NCI-H146 treated with DMSO at 0.1 percent for 48 hours (cell line): ENCODE data around the gene DAPK3.
"Not testable (repeated sequence)": the region's sequence is repeated elsewhere in the genome, so short reads cannot be mapped to it uniquely, and the experiment has no call there.

ENCODE experiments used
- DNase-seq: peaks from one replicate; lab custom pipeline; 2025; ENCODE audit not compliant: unreplicated experiment; lab: John Stamatoyannopoulos, UW

Gene DAPK3

DNA sequence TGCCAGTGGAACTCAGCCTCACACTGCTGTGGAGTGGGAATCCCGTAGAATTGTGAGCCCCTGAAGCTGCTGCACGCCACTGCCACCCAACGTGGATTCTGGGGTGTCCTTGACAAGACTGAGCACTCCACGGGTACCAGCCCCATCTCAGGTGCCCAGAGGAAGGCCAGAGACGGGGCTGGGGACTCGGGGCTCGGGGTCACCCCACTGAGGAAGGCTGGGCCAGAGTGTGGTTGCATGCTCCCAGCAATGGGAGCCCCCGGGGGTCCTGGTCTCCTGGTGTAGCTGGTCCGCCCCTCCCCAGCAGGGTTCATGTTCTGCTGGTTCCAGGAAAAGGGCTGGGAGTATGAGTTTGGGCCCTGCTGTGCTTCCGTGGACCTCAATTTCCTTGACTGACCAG is 15.2 kb downstream of the DAPK3 start:
- no peak for DNase-seq

DNA sequence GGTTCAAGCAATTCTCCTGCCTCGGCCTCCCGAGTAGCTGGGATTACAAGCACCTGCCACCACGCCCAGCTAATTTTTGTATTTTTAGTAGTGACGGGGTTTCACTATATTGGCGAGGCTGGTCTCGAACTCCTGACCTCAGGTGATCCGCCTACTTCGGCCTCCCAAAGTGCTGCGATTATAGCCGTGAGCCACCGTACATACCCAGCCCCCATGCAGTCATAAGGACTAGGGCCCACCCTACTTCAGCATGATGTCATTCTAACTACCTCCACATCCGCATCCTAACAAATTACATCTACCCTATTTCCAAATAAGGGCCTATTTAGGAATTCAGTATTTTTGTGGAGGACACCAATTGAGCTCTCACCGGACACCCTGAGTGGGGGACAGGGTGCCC is 15.6 kb downstream of the DAPK3 start:
- DNase-seq, result not testable (repeated sequence)

DNA sequence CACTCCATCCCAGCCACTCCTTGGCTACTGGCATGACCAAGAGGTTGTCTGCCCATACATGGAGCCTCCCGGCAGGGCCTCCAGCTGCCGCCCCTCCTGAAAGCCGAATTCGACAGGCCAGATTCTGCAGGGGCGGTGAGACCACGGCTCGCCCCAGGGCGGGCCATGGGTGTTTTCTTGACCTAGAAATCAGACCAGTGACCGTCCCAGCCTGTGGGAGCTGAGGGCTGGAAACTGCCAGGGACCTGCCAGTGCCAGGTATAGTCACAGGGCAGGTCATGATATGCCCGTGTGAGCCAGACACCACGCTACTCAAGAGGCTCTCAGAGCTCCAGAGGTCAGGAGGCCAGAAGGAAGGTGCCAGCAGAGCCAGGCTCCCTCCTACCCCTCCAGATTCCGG is 16.8 kb downstream of the DAPK3 start:
- no peak for DNase-seq

DNA sequence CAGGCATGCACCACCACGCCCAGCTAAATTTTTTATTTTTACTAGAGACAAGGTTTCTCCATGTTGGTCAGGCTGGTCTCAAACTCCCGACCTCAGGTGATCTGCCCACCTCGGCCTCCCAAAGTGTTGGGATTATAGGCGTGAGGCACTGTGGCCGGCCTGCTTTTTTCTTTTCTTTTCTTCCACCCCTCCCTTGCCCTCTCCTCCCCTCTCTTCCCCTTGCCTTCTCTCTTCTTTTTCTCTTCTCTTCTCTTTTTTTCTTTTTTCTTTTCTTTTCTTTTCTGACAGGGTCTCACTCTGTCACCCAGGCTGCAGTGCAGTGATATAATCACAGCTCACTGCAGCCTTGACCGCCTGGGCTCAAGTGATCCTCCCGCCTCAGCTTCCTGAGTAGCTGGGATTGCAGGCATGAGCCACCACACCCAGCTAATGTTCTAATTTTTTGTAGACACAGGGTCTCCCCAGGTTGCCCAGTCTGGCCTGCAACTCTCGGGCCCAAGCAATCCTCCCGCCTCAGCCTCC is 18.1 kb downstream of the DAPK3 start:
- not testable (repeated sequence) for DNase-seq

DNA sequence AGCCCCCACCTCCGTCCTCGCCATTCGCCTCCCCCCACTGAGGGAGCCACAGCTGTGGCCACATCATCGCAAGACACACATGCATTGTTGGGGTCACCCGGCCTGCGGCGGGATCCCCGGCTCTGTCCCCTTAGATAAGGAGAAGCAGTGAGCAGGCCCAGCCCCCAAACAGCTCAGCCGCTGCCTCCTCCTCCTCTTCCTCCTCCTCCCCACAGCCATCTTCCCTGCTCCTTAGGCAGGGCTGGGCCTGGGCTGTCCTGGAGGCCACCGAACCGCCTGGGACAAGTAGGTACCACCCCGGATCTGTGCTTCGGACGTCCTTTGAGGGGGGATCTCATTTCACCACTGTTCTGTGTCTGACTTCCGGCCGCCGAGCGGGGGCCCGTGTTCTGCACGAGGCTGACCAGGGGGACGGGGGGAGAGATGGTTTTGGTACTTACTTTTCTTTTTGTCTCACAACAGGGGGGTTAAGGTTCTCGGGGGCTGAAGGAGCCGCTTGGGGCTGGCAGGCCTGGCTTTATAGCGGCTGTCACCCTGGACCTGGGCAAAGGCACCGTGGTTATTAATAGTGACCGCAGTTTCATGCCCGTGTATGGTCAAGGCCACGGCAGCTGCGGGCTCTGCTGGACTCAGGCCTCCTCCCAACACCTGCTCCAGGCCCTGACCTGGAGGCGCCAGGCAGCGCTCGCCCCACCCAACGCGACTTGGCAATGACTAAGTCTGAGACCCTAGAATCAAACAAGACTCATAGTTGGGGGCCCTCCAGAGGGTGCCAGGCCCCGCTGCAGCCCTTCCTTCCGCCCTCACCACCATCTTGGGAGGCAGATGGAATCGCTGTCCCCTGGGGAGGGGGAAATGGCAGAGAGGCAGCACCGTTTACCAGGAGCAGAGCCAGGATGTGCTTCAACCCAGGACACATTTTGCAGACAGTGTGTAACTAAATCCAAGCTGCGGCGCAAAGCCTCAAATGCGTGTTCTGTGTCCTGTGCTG is 19.7 kb downstream of the DAPK3 start:
- DNase-seq, result peak; percentile 1

DNA sequence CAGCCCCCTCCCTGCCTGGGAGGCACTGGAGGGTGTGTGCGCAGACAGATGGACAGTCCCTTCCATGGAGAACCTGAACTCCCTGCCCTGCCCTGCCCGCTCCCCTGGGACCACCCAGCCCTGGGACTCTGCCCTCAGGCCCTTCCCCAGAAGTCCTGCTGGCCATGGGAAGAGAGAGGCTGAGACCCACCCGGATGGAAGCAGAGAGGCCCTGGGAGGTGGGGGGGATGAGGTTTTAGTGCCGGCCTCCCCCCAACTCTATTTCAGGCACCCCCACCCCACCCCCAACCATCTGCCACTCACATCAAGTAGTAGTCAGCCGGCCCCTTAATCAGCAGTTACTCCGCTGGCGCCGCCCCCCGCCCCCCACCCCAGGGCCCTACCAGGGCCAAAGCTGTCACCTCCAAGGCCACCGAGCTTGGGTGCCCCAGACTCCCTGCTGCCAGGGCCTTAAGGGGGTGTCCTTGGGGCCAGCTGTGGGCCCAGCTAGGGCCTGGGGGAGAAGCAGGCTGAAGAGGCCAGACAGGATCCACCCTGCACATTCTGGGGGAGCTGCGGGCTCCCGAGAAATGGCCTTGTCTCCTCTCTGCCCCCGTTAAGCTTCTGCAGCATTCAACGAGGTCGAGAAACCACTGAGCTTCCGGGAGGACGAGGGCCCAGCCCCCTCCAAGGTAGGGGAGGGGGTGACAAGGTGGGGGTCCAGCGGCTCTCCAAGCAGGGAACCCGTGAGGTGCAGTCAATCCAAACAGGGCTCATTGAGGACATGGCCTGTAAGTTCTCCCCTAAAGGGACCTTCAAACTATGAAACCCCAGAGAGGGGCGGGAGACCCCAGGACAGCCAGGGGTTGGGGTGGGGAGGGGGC is 20.7 kb downstream of the DAPK3 start:
- DNase-seq, result no peak

DNA sequence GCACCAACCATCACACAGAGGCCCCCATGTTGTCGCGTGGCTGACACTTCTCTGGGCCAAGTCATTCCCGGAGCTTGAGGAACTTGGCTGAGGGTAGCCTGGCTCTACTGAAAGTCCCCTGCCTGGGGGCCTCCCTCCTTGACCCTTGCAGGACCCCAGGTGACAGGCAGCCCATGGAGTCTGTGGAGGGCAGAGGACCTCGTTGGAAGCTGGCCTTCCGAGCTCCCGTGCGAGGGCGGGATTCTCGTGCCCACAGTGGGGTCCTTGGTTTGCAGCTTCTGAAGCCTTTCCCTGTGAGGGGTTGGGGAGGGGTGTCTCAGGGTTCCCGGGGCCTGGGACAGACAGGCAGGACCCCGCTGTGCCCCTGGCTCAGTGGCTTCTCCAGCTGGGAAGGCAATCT is 21.6 kb downstream of the DAPK3 start:
- no peak for DNase-seq

DNA sequence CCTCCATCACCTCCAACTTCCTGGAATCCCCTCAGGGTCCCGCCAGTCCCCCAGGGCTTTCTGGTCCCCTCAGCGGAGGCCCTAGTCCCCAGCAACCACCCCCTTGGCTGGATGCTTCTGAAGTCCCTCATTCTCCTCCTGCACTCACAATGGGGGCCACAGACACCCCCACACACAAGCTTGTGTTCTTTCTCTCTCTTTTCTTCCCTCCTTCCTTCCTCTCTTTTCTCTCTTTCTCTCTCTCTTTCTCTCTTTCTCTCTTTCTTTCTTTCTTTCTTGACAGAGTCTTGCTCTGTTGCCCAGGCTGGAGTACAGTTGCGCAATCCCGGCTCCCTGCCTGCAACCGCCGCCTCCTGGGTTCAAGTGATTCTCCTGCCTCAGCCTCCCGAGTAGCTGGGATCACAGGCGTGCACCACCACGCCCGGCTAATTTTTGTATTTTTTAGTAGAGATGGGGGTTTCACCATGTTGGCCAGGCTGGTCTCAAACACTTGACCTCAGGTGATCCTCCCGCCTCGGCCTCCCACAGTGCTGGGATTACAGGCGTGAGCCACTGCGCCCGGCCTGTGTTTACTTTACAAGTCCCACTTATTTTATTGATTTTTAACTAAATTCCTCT is 23.5 kb downstream of the DAPK3 start:
- not testable (repeated sequence) for DNase-seq

DNA sequence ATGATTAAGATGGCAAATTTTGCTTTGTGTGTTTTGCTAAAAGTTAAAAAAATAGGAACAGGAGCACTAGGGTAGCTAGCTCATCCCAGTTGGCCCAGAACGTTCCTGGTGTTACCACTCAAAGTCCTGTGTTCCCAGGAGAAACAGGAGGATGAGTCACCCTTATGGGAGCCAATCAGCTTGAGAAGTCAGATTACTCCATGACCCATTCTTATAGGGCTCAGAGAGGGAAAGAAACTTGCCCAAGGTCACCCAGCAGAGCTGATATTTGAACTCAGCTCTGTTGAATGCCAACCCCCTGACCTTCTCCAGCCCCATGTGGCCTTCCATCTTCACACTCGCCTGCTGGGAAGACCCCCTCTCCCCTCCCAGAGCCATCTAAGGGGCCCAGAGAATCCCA is 25.1 kb downstream of the DAPK3 start:
- no peak for DNase-seq

DNA sequence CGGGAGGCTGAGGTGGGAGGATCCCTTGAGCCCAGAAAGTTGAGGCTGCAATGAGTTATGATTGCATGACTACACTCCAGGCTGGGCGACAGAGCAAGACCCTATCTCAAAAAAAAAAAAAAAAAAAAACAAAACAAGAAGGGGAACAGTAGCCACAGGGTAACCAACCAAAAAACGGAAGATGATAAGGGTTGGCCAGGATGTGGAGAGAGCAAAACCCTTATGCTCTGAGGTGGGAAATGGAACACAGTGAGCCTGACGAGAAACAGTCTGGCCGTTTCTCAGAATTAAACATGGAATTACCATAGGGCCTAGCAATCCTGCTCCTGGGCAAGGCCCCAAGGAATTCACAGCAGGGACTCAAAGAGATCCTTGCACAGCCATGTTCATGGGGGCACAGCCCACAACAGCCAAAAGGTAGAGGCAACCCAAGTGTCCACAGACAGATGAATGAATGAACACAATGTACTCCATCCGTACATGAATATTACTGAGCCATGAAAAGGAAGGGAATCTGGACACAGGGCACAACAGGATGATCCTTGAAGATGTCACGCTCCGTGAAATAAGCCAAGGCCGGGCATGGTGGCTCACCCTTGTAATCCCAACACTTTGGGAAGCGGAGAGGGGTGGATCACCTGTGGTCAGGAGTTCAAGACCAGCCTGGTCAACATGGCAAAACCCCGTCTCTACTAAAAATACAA is 26.7 kb downstream of the DAPK3 start:
- DNase-seq, result no peak

DNA sequence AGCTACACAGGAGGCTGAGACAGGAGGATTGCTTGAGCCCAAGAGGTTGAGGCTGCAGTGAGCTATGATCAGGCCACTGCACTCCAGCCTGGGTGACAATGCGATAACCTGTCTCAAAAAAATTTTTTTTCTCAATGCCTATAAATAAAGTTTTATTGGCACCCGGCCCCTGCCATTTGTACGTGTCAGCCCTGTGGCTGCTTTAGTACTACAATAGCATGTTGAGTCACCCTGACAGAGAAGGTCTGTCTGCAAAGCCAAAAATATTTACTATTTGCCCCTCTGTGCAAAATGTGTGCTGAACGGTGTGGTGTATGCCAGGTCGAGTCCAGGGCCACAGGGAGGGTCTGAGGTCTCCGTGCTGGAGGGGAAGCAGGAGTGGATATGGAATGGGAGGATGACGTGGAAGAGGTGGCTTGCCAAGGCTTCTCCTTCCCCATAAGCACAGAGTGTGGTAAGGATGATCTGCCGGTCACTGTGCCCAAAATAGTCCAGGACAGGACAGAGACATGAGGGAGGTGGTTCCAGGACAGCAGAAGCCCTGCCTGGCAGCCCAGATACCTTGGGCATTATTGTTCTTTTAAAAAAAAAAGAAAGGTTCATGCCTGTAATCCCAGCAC is 28.0 kb downstream of the DAPK3 start:
- no peak for DNase-seq

DNA sequence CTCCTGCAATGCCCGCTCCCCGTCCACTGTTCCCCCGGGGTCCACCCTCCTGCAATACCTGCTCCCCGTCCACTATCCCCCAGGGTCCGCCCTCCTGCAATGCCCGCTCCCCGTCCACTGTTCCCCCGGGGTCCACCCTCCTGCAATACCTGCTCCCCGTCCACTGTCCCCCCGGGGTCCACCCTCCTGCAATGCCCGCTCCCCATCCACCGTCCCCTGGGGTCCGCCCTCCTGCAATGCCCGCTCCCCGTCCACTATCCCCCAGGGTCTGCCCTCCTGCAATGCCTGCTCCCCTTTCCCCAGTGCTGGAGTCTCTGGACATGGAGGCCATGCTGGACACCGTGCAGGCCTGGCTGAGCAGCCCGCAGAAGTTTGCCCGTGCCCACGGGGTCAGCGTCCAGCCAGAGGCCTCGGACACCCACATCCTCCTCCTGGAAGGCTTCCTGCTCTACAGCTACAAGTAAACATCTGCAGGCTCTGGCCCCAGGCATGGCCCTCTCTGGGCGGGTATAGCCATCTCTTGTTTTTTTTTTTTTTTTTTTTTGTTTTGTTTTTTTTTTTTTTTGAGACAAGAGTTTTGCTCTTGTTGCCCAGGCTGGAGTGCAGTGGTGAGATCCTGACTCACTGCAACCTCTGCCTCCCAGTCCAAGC is 32.5 kb downstream of the DAPK3 start:
- not testable (repeated sequence) for DNase-seq

DNA sequence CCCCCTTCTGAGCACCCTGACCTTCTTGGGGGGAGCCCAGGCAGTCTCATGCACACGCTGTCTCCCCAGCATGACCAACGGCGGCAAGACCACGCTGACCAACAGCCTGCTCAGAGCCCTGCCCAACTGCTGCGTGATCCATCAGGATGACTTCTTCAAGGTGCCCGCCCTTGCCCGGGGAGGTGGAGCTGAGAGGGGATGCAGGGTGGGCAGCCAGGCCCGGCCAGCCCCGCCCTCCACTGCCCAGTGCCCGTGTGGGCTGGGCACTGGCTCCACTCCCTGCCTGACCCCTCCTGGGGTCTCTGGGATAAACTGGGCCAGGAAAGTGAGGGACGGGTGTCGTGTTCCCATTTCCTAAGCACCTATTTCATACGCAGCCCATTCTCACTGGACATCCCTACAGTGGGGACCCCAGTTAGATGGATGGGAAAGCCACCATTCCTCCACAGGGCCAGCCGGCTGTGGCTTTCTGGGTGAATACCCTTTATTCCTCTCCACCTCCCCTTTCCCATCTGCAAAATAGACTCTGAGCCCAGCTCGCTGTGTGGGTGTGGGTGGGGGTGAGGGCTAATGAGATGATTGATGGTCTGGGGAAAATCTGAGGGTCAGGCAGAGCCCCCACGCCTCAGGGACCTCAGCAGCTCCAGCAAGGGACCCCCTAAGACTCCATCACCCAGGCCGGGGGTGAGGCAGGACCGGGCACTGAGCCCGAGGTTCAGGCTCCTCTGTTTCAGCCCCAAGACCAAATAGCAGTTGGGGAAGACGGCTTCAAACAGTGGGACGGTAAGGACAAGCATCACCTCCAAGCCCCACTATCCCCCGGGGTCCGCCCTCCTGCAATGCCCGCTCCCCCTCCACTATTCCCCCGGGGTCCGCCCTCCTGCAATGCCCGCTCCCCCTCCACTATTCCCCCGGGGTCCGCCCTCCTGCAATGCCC is 34.1 kb downstream of the DAPK3 start:
- DNase-seq, result no peak

DNA sequence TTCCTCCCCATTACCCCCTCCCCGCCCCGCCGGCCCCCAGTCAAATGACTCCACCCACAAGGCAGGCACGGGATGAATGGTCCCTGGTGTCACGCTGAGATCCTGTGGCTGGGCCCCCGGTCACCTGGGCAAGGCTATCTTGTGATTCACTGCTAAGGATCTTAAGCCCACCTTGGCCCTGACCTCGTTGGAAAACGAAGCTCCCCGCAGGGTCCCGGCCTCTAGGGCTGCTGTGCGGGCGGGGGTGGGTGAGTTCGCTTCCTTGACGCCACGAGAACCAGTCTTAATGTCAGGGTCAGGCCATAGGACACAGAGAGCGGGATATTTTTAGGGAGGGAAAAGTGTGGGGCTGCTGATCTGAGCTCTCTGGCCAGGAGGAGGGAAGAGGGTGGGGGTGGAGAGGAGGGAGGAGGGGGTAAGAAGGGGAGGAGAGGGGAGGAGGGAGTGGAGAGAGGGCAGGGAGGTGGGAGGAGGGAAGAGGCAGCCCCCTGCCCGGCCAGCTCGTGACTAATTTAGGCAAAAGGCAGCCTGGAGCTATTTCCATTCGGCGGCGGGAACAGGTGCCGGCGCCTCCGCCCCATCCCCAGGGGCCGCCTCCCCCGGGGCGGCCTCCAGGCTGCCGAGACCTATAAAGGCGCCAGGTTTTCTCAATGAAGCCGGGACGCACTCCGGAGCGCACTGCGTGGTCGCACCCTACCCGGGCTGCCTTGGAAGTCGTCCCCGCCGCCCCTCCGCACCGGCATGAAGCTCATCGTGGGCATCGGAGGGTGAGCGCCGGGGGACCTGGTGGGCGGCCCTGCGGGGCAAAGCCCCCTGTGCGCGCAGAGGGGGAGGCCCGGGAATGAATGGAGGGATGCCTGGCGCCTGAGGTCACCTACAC is 37.7 kb downstream of the DAPK3 start, which contains the start of gene NMRK2:
NMRK2 (plus strand) TSS at position 139 of the 880 bp plus-strand sequence; CDS start at position 742, 603 bp downstream.
- peak; percentile 1 for DNase-seq

DNA sequence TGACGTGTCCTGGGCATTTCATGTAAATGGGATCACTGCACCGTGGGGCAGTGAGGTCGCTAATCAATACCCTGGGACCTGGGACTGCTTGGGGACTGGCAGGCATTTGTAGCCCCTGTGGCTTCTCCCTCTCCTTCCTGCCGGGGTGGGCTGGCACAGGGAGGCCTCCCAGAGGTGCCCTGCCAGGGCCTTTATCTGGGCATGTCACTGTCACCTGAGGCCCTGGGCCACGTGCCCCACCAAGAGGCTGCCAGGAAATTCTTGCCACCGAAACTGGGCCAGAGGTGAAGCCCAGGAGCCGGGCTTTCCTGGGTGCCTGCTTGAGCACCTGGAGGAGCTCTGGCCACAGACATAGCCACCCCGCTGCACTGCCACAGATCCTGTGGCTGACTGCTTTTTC is 39.9 kb downstream of the DAPK3 start:
- no peak for DNase-seq

DNA sequence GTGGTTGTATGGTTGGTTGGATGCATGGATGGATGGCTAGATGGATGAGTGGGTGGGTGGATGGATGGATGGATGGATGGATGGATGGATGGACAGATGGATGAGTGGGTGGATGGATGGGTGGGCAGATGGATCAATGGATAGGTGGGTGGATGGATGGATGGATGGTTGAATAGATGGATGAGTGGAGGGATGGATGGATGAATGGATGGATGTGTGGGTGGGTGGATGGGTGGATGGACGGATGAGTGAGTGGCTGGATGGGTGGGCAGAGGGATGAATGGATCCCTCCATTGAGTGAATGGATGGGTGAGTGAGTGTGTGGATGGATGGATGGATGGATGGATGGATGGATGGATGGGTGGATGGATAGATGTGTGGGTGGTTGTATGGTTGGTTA is 47.0 kb downstream of the DAPK3 start:
- no peak for DNase-seq

DNA sequence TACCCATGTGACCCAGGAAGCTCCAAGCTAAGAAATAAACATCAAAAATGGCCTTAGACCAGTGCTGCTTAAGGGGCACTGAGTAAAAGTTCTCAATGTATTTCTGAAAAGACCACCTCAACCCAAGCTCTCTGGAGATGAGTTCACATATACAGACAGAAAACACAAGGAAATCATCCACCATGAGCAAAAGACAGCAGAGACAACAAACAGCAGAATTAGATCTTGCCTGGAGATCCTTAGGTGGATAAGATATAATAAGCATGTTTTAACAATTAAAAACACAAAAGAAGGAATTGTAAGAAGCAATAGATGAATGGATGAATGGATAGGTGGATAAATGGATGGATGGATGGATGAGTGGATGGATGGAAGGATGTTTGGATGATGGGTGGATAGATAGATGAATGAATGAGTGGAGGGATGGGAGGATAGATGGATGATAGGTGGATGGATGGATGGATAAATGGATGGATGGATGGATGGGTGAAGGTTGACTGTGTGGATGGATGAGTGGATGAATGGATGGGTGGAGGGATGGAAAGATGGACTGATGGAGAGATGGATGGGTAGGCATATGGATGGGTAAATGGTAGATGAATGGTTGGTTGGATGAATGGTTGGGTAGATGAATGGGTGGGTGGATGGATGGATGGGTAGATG is 47.7 kb downstream of the DAPK3 start:
- no peak for DNase-seq
